Osteoblast (primary cell): ENCODE results near the gene LCN10. TPM values are rescaled to one million over a fixed set of nuclear protein-coding genes. Genes with fewer than 3 reads are reported as not detected.

Experiments used
- DNase-seq: peaks from one replicate; pipeline ENCODE4 v3.0.0; 2011; ENCODE audit warnings: low spot score, mixed read lengths; ENCODE audit not compliant: insufficient read length; ENCODE audit errors: missing footprints
- H2AFZ ChIP-seq: 2 replicates; pipeline ENCODE4 v1.6.0; 2011; ENCODE audit warnings: mild to moderate bottlenecking, low read length
- H3K27ac ChIP-seq: 2 replicates; pipeline ENCODE4 v1.5.1; 2011; ENCODE audit warnings: mild to moderate bottlenecking, low read depth, low read length, moderate library complexity
- H3K27me3 ChIP-seq: 2 replicates; pipeline ENCODE4 v1.6.0; 2012; ENCODE audit warnings: mild to moderate bottlenecking, control low read depth, inconsistent platforms, low read length, moderate library complexity; ENCODE audit not compliant: insufficient read depth
- H3K36me3 ChIP-seq: 2 replicates; pipeline ENCODE4 v1.5.1; 2011; ENCODE audit warnings: mild to moderate bottlenecking, low read length, control low read depth, moderate library complexity; ENCODE audit not compliant: insufficient read depth
- H3K4me1 ChIP-seq: 2 replicates; pipeline ENCODE4 v1.5.1; 2011; ENCODE audit warnings: mild to moderate bottlenecking, low read length, control low read depth, moderate library complexity; ENCODE audit not compliant: insufficient read depth
- H3K4me2 ChIP-seq: 2 replicates; pipeline ENCODE4 v1.6.0; 2011; ENCODE audit warnings: mild to moderate bottlenecking, low read length; ENCODE audit not compliant: insufficient read depth
- H3K4me3 ChIP-seq: fragments of 200-600 bp; sonication (generic); 3 replicates; pipeline ENCODE4 v1.5.1; 2012; ENCODE audit warnings: mild to moderate bottlenecking, low read length, inconsistent platforms; ENCODE audit not compliant: insufficient read depth
- H3K79me2 ChIP-seq: 2 replicates; pipeline ENCODE4 v1.6.0; 2012; ENCODE audit warnings: mild to moderate bottlenecking, low read length, control low read depth, inconsistent platforms; ENCODE audit not compliant: insufficient read depth
- H3K9me3 ChIP-seq: 2 replicates; pipeline ENCODE4 v1.5.1; 2011; ENCODE audit warnings: low read depth, low read length, control low read depth
- H4K20me1 ChIP-seq: 2 replicates; pipeline ENCODE4 v1.6.0; 2012; ENCODE audit warnings: mild to moderate bottlenecking, low read length, control low read depth; ENCODE audit not compliant: insufficient read depth
- total RNA-seq: library from RNA; depleted of rRNA; stranded (reverse); fragments of >200 nt; gene quantifications from 2 replicates; pipeline ENCODE4 v1.2.3, GENCODE V29; 2012
- TF ChIP-seq, protein P1 (sequence below): IDR thresholded peaks from 2 replicates; pipeline ENCODE4 v1.5.1; 2011; ENCODE audit warnings: mild to moderate bottlenecking, low read depth, low read length, moderate library complexity; ENCODE audit errors: extremely low read depth

The LCN10 gene
- total RNA-seq, 1 donor: not detected

DNA sequence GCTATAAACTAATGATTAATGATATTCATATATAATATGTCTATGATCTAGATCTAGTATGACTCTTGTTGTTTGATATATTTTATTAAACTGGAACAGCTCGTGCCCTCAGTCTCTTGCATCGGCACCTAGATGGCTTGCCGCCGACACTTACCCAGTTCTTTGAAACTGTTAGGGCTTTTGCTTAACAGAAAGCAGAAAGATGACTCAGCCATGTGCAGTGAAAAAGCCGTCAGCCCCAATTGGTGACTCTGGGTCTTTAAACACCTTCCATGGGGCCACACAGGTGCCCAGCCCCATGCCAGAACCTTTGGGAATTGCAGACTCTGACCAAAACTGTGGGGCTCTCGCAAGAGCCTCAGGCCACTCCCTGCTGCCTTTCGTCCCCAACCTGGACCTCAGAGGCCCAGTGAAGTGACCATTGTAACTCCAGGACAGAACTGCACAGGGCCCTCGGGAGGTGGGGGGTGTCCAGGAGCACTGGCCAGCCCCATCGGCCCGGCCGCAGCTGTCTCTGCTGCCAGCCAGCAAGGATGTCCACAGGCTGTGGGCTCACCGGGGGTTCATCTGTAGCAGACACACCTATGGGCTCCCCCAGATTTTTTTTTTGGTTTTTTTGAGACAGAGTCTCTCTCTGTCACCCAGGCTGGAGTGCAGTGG is 7.8 kb downstream of the LCN10 start:
- H3K4me2 ChIP-seq: no peak overlapping the region
- H3K4me1 ChIP-seq: no peaks in the 10 kb centered on the region
- peaks cover 6% of the 10 kb centered on the region for H3K27me3 ChIP-seq
- no peak overlapping the region for H3K27ac ChIP-seq
- no peak for DNase-seq
- H3K9me3 ChIP-seq: no peaks in the 10 kb centered on the region
- peaks cover 12% of the 10 kb centered on the region for H3K79me2 ChIP-seq
- H2AFZ ChIP-seq: no peak overlapping the region
- no peaks in the 10 kb centered on the region for H3K36me3 ChIP-seq
- H4K20me1 ChIP-seq: peaks cover 2% of the 10 kb centered on the region
- TF ChIP-seq, protein P1, sequence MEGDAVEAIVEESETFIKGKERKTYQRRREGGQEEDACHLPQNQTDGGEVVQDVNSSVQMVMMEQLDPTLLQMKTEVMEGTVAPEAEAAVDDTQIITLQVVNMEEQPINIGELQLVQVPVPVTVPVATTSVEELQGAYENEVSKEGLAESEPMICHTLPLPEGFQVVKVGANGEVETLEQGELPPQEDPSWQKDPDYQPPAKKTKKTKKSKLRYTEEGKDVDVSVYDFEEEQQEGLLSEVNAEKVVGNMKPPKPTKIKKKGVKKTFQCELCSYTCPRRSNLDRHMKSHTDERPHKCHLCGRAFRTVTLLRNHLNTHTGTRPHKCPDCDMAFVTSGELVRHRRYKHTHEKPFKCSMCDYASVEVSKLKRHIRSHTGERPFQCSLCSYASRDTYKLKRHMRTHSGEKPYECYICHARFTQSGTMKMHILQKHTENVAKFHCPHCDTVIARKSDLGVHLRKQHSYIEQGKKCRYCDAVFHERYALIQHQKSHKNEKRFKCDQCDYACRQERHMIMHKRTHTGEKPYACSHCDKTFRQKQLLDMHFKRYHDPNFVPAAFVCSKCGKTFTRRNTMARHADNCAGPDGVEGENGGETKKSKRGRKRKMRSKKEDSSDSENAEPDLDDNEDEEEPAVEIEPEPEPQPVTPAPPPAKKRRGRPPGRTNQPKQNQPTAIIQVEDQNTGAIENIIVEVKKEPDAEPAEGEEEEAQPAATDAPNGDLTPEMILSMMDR: no peak
- no peak overlapping the region for H3K4me3 ChIP-seq

DNA sequence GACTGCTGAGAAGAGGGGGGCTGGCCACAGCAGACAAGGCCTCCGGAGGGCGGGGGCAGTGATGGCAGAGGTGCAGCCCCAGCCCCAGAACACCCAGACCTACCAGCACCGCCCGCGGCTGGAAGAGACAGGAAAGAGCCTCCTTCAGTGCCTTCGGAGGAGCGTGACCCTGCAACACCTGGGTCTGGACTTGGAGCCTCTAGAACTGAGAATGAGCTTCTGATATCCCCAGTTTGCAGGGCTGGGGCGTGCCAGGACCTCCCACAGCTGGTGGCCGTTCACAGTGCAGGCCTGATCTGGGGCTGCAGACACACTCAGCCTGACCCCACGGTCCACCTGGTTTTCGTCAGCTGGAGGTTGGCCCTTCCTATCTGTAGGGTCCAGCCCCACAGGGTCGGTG is 9.1 kb downstream of the LCN10 start:
- Histone ChIP-seq H3K4me2 (no peak overlapping the region), H3K27ac (no peak overlapping the region), H4K20me1 (peaks cover 11% of the 10 kb centered on the region), H2AFZ (no peak overlapping the region), H3K36me3 (no peaks in the 10 kb centered on the region), H3K4me3 (no peak overlapping the region), H3K79me2 (peaks cover 25% of the 10 kb centered on the region), H3K4me1 (peaks cover 6% of the 10 kb centered on the region), H3K9me3 (no peaks in the 10 kb centered on the region), H3K27me3 (peaks cover 1% of the 10 kb centered on the region)
- TF ChIP-seq, protein P1: no peak
- DNase-seq: no peak

DNA sequence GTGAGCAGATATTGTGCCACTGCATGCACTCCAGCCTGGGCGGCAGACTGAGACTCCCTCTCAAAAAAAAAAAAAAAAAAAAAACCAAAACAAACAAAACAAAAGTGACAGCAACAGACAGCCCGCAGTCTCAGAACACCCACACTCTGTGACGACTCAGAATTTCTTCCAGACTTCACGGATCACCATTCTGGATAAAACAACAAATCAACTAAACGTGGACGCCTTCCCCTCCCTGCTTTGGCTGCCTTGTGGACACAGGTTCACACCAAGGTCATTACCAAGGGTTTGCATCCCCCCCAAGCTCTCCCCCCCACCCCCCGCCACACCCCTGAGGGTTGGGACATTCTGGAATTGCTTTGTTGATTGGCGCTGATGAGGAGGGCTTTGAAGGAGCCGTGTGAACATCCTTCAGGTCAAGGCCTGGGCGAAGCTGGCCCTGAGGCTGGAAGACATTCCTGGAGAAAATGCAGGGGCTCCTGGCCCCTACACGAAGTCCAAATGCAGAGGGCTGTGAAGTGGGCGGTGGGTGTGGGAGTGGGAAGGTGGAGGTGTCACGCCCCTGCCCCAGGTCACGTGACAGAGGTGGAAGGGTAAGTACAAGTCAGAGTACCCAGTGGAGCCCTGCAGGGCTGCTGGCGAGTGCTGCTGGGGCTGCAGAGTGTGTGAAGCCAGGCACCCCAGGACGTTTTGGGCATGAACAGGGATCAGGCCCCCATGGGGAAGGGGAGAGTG is 10.1 kb downstream of the LCN10 start:
- TF ChIP-seq, protein P1: no peak
- no peak for DNase-seq
- no peak overlapping the region for H2AFZ ChIP-seq
- no peaks in the 10 kb centered on the region for H3K27me3 ChIP-seq
- H3K9me3 ChIP-seq: no peaks in the 10 kb centered on the region
- H3K36me3 ChIP-seq: no peaks in the 10 kb centered on the region
- H3K79me2 ChIP-seq: peaks cover 34% of the 10 kb centered on the region
- peaks cover 14% of the 10 kb centered on the region for H4K20me1 ChIP-seq
- H3K4me1 ChIP-seq: peaks cover 6% of the 10 kb centered on the region
- no peak overlapping the region for H3K27ac ChIP-seq
- no peak overlapping the region for H3K4me3 ChIP-seq
- no peak overlapping the region for H3K4me2 ChIP-seq

DNA sequence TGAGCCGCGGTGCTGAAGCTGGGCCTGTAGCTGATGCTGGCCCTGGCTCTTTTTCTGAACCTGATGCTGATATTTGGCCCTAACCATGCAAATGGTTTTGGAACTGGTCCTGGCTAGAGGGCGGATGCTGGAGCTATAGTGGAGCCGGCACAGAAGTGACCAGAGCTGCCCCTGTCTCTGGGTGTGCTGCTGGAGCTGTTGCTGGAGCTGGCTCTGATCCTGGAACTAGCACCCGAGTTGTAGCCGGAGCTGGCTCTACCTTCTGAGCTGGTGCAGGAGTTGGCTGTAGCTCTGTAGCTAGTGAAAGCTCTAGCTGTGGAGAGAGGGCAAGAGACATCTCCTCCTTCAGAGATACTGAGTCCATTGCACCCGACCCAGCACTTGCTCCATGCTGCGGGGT is 12.8 kb downstream of the LCN10 start:
- Histone ChIP-seq H3K27me3 (no peaks in the 10 kb centered on the region), H3K4me1 (peaks cover 24% of the 10 kb centered on the region), H3K79me2 (peaks cover 58% of the 10 kb centered on the region), H3K4me2 (no peak overlapping the region), H3K4me3 (no peak overlapping the region), H4K20me1 (peaks cover 38% of the 10 kb centered on the region), H3K36me3 (peaks cover 19% of the 10 kb centered on the region), H3K27ac (no peak overlapping the region), H2AFZ (no peak overlapping the region), H3K9me3 (no peaks in the 10 kb centered on the region)
- DNase-seq: no peak
- TF ChIP-seq, protein P1: no peak
